Kidney (tissue), 14 donors: ENCODE data around the gene ACAD9. TPM values are rescaled to one million over a fixed set of nuclear protein-coding genes. Genes with fewer than 3 reads are reported as not detected.

ENCODE experiments used
- DNase-seq, 5 donors: peaks; one replicate each; pipeline ENCODE4 v3.0.0-alpha.2; 2013 to 2020
- FAIRE-seq: peaks from 2 replicates; lab custom pipeline; 2012; peaks lifted over from hg19 to GRCh38; lab: Jason Lieb, UNC
- H3K27ac ChIP-seq, 2 donors: one replicate each; pipeline ENCODE4 v1.7.0; 2013; ENCODE audit warnings: low read depth in 2 of 2, low read length in 2 of 2, inconsistent platforms in 1 of 2
- H3K27me3 ChIP-seq: one replicate; pipeline ENCODE4 v1.7.1; 2013; ENCODE audit warnings: low read length, inconsistent platforms; ENCODE audit not compliant: control insufficient read depth, insufficient read depth
- H3K36me3 ChIP-seq, 3 donors: one replicate each; pipeline versions ENCODE4 v1.7.0 to v1.7.1; 2013; ENCODE audit warnings: low read length in 3 of 3, control low read depth in 1 of 3, inconsistent platforms in 1 of 3; ENCODE audit not compliant: insufficient read depth in 3 of 3, control insufficient read depth in 2 of 3
- H3K4me1 ChIP-seq, 3 donors: one replicate each; pipeline versions ENCODE4 v1.7.0 to v1.7.1; 2013; ENCODE audit warnings: low read length in 3 of 3, inconsistent platforms in 1 of 3, low read depth in 1 of 3; ENCODE audit not compliant: control insufficient read depth in 2 of 3, insufficient read depth in 2 of 3
- H3K4me3 ChIP-seq, 3 donors: one replicate each; pipeline versions ENCODE4 v1.7.0 to v1.8.1; 2013; ENCODE audit warnings: low read length in 3 of 3, control low read depth in 1 of 3, inconsistent platforms in 1 of 3
- H3K9ac ChIP-seq, 3 donors: one replicate each; pipeline versions ENCODE4 v1.7.0 to v1.7.1; 2013; ENCODE audit warnings: low read length in 3 of 3, control low read depth in 1 of 3, inconsistent platforms in 1 of 3
- H3K9me3 ChIP-seq, 3 donors: one replicate each; pipeline versions ENCODE4 v1.7.0 to v1.7.1; 2013; ENCODE audit warnings: low read length in 3 of 3, control low read depth in 1 of 3, inconsistent platforms in 1 of 3; ENCODE audit not compliant: control insufficient read depth in 2 of 3, insufficient read depth in 1 of 3
- intact Hi-C: fragments of 100-400 bp; cut with DNase I; formaldehyde crosslinking; loops from one replicate; pipeline ENCODE4 v1.11.1; 2022
- polyA plus RNA-seq: library from polyadenylated mRNA; stranded (reverse); fragments of 350-450 nt; fragmentation: Illumina TruSeq; extraction: RNeasy Lipid Tissue Mini Kit (QIAGEN cat#74804); gene quantifications from one replicate; pipeline ENCODE4 v1.2.3, GENCODE V29; 2014; ENCODE audit warnings: low read depth, low replicate concordance; ENCODE audit not compliant: insufficient read depth
- total RNA-seq: library from RNA; stranded (reverse); fragmentation: NEBNext Ultra II Directional; extraction: Animal tissue kit (Norgen Biotek cat#: 25700); gene quantifications from one replicate; pipeline ENCODE4 v1.2.1, GENCODE V29; 2021
- TF ChIP-seq, protein P1 (sequence below): IDR thresholded peaks from 3 replicates; pipeline ENCODE4 v1.5.1; 2012; ENCODE audit warnings: mild to moderate bottlenecking, moderate library complexity, borderline replicate concordance; ENCODE audit not compliant: insufficient read depth; ENCODE audit errors: extremely low read depth
- donor health status: control.
- donor health status: control.
- donor health status: control.
- donor health status: control.
- donor health status: control.
- donor health status: DM: yes; HTN: yes; CAD: no.
- donor health status: Normal renal cell carcinoma (clear cell type).

Gene ACAD9
- total and polyA plus RNA-seq, 2 donors from 2014 or later = 36.2 to 50.2 TPM

DNA sequence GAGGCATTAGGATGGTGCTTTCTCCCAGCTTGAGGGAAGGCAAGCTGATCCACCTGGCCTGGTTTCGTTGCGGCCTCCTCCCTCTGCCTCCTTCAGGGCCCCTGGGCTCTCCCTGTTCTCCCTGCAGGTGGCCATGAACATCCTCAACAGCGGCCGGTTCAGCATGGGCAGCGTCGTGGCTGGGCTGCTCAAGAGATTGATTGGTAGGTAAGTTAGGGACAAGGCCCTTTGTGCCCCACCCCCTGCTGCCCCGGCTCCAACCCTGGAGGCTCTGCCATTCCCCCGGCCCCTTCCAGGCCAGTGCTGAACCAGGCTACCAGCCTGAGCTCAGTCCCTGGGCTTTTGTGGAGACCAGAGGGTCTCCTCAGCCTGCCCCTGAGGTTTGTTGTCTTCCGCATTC lies 23.0 kb downstream of the ACAD9 start:
- no peaks in the 10 kb centered on the region for H3K27me3 ChIP-seq
- H3K27ac ChIP-seq = no peak overlapping the region
- H3K4me3 ChIP-seq = no peak overlapping the region
- DNase-seq (no peak), FAIRE-seq (no peak)
- H3K9me3 ChIP-seq = no peaks in the 10 kb centered on the region
- H3K9ac ChIP-seq = no peak overlapping the region
- intact Hi-C loops = no loop called here
- TF ChIP-seq, protein P1, sequence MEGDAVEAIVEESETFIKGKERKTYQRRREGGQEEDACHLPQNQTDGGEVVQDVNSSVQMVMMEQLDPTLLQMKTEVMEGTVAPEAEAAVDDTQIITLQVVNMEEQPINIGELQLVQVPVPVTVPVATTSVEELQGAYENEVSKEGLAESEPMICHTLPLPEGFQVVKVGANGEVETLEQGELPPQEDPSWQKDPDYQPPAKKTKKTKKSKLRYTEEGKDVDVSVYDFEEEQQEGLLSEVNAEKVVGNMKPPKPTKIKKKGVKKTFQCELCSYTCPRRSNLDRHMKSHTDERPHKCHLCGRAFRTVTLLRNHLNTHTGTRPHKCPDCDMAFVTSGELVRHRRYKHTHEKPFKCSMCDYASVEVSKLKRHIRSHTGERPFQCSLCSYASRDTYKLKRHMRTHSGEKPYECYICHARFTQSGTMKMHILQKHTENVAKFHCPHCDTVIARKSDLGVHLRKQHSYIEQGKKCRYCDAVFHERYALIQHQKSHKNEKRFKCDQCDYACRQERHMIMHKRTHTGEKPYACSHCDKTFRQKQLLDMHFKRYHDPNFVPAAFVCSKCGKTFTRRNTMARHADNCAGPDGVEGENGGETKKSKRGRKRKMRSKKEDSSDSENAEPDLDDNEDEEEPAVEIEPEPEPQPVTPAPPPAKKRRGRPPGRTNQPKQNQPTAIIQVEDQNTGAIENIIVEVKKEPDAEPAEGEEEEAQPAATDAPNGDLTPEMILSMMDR = no peak
- H3K36me3 ChIP-seq = peaks cover 10 to 65% (median 43%) of the 10 kb centered on the region in 3 donors
- no peaks in the 10 kb centered on the region for H3K4me1 ChIP-seq

DNA sequence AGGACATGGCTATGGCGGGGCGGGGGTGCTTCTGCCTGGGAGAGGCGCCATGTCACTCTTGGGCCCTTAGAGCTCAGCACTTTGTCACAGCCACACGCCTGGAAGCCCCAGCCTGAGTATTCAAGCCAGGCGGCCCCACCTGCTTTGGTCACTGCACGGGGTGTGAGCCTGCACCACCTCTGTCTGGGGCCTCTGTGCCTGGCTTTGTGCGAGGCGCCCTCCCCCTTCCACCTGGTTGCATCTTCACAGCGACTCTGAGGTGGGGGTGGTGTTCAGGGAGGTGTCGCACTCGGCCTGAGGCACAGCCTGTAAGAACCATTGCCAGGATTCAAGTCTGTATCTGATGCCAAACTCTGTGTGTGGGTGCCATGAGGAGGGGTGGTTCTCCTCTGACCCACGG lies 24.1 kb downstream of the ACAD9 start:
- Histone ChIP-seq H3K4me1 (no peaks in the 10 kb centered on the region), H3K9ac (no peak overlapping the region), H3K36me3 (peaks cover 10 to 68% (median 42%) of the 10 kb centered on the region in 3 donors), H3K4me3 (no peak overlapping the region), H3K27ac (no peak overlapping the region), H3K27me3 (no peaks in the 10 kb centered on the region), H3K9me3 (no peaks in the 10 kb centered on the region)
- intact Hi-C loops = no loop called here
- FAIRE-seq (no peak), DNase-seq (no peak)
- TF ChIP-seq, protein P1 = no peak

DNA sequence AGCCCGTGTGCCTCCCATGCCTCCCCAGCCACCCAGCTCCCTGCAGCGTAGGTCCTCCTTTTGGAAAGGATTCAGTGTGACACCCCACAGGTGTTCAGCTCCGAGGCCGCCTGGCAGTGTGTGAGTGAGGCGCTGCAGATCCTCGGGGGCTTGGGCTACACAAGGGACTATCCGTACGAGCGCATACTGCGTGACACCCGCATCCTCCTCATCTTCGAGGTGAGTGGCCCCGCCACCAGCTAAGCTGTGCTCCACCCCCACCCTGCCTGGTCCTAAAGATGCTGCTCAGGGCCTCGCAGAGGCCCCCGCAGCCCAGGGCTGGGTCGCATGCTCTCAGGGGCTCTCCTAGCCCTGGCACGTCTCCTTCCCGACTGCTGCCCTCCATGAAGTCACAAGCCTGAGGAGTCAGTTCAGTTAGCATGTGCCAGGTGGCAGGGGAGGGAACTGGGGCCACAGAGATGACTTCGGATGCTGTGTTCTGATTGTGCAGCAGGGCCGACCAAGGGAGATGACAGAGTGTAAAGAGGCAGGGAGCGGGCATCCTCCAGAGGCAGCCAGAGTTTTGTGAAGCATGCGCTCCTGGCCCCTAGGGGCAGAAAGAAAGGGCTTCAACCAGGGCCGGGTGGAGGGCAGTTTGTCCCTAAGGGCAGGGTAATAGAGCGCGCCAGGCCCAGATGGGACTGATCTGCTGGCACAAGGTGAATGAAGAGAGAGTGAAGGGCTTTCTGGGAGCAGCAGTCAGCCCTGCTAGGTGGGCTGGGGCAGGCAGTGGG lies 26.8 kb downstream of the ACAD9 start:
- Histone ChIP-seq H3K4me1 (no peaks in the 10 kb centered on the region), H3K9me3 (no peaks in the 10 kb centered on the region), H3K27ac (no peak overlapping the region), H3K4me3 (no peak overlapping the region), H3K36me3 (peaks cover 7 to 76% (median 38%) of the 10 kb centered on the region in 3 donors), H3K9ac (no peak overlapping the region), H3K27me3 (no peaks in the 10 kb centered on the region)
- FAIRE-seq = no peak
- no peak for DNase-seq
- TF ChIP-seq, protein P1 = no peak
- intact Hi-C loops = no loop called here
